HepG2 (cell line): ENCODE measurements around the gene FAM174A. TPM values are rescaled to one million over a fixed set of nuclear protein-coding genes. Genes with fewer than 3 reads are reported as not detected.

Source experiments
- GPN1 ChIP-seq: sonication (generic); formaldehyde crosslinking; IDR thresholded peaks from 2 replicates; pipeline ENCODE4 v1.5.1; 2020; ENCODE audit warnings: missing genetic modification reagents, borderline replicate concordance
- JARID2 ChIP-seq: sonication (generic); formaldehyde crosslinking; IDR thresholded peaks from 2 replicates; pipeline ENCODE4 v1.8.1; 2023; ENCODE audit warnings: missing genetic modification reagents, inconsistent platforms; ENCODE audit not compliant: insufficient replicate concordance
- NAIF1 ChIP-seq: sonication (generic); formaldehyde crosslinking; IDR thresholded peaks from 2 replicates; pipeline ENCODE4 v1.5.0; 2020; ENCODE audit warnings: mild to moderate bottlenecking, missing genetic modification reagents, borderline replicate concordance
- NR2F2 ChIP-seq: IDR thresholded peaks from 2 replicates; pipeline ENCODE4 v1.6.1; 2012; ENCODE audit warnings: low read depth, inconsistent platforms, borderline replicate concordance
- RBM39 ChIP-seq: fragments of 200-400 bp; formaldehyde crosslinking; IDR thresholded peaks from one replicate; pipeline ENCODE4 v1.6.1; 2018; ENCODE audit warnings: antibody characterized with exemption, mild to moderate bottlenecking, low read depth, low read length; ENCODE audit not compliant: poor library complexity, severe bottlenecking
- RNF2 ChIP-seq: fragments of 450-650 bp; conservative IDR thresholded peaks from 2 replicates; pipeline ENCODE4 v1.6.1; 2016; ENCODE audit warnings: low read depth
- TSC22D2 ChIP-seq: sonication (generic); formaldehyde crosslinking; IDR thresholded peaks from 2 replicates; pipeline ENCODE4 v1.5.1; 2020; ENCODE audit warnings: missing genetic modification reagents, mild to moderate bottlenecking, borderline replicate concordance
- ZKSCAN8 ChIP-seq: IDR thresholded peaks from 2 replicates; pipeline ENCODE4 v1.6.1; 2016; ENCODE audit warnings: borderline replicate concordance, missing genetic modification reagents, missing compliant biosample characterization
- ZNF335 ChIP-seq: sonication (generic); formaldehyde crosslinking; IDR thresholded peaks from 2 replicates; pipeline ENCODE4 v1.4.0; 2020; ENCODE audit warnings: missing genetic modification reagents
- ZNF34 ChIP-seq: sonication (generic); formaldehyde crosslinking; IDR thresholded peaks from 2 replicates; pipeline ENCODE4 v1.4.0; 2020; ENCODE audit warnings: mild to moderate bottlenecking, missing genetic modification reagents, borderline replicate concordance
- ZNF382 ChIP-seq: sonication (generic); formaldehyde crosslinking; IDR thresholded peaks from 2 replicates; pipeline ENCODE4 v1.5.0; 2020; ENCODE audit warnings: missing genetic modification reagents, mild to moderate bottlenecking, borderline replicate concordance
- ZNF432 ChIP-seq: sonication (generic); formaldehyde crosslinking; IDR thresholded peaks from 2 replicates; pipeline ENCODE4 v1.5.0; 2020; ENCODE audit warnings: missing genetic modification reagents, mild to moderate bottlenecking, borderline replicate concordance
- ZNF569 ChIP-seq: sonication (generic); formaldehyde crosslinking; IDR thresholded peaks from 2 replicates; pipeline ENCODE4 v1.5.0; 2020; ENCODE audit warnings: mild to moderate bottlenecking, missing genetic modification reagents, moderate library complexity, borderline replicate concordance
- ZNF83 ChIP-seq: sonication (generic); formaldehyde crosslinking; IDR thresholded peaks from 2 replicates; pipeline ENCODE4 v1.4.0; 2020; ENCODE audit warnings: missing genetic modification reagents, mild to moderate bottlenecking, borderline replicate concordance
- polyA plus RNA-seq, 8 experiments: library from polyadenylated mRNA; depleted of rRNA in 3 of 8; stranded (reverse) in 7 of 8; unstranded in 1 of 8; fragments of >200 nt; fragmentation: Illumina TruSeq in 4 of 8; extraction: Trizol in 4 of 8; gene quantifications; 2 replicates each; pipeline versions ENCODE4 v1.2.1 to v1.2.3, GENCODE V29; 2011 to 2016; ENCODE audit warnings: low read depth in 4 of 8, missing spikeins in 1 of 8, mixed read lengths in 1 of 8; ENCODE audit not compliant: insufficient read depth in 1 of 8
- total RNA-seq, 5 experiments: library from RNA; depleted of rRNA; stranded (reverse); fragments of >200 nt; fragmentation: Illumina TruSeq; extraction: Trizol; gene quantifications; 2 replicates each; pipeline ENCODE4 v1.2.3, GENCODE V29; 2016; ENCODE audit warnings: low read depth in 1 of 5
- TF ChIP-seq, protein P1 (sequence below): sonication (generic); formaldehyde crosslinking; IDR thresholded peaks from 2 replicates; pipeline ENCODE4 v1.4.0; 2020; ENCODE audit warnings: missing genetic modification reagents
- TF ChIP-seq, protein P2 (sequence below), 2 experiments: fragments of 450-650 bp in 1 of 2; sonication (generic) in 1 of 2; formaldehyde crosslinking in 1 of 2; IDR thresholded peaks; 2 replicates each; pipeline versions ENCODE4 v1.6.1 to v1.8.0; 2016 to 2022; ENCODE audit warnings: antibody characterized with exemption in 1 of 2, mild to moderate bottlenecking in 1 of 2, missing genetic modification reagents in 1 of 2
- TF ChIP-seq, protein P3 (sequence below): sonication (generic); formaldehyde crosslinking; IDR thresholded peaks from 2 replicates; pipeline ENCODE4 v1.4.0; 2020; ENCODE audit warnings: missing genetic modification reagents

Gene FAM174A
- total and polyA plus RNA-seq, 2 of the 13 experiments (the other 11 are each of a cell fraction or from before 2014, with no cell fraction given) = 6.8 to 7.8 TPM

DNA sequence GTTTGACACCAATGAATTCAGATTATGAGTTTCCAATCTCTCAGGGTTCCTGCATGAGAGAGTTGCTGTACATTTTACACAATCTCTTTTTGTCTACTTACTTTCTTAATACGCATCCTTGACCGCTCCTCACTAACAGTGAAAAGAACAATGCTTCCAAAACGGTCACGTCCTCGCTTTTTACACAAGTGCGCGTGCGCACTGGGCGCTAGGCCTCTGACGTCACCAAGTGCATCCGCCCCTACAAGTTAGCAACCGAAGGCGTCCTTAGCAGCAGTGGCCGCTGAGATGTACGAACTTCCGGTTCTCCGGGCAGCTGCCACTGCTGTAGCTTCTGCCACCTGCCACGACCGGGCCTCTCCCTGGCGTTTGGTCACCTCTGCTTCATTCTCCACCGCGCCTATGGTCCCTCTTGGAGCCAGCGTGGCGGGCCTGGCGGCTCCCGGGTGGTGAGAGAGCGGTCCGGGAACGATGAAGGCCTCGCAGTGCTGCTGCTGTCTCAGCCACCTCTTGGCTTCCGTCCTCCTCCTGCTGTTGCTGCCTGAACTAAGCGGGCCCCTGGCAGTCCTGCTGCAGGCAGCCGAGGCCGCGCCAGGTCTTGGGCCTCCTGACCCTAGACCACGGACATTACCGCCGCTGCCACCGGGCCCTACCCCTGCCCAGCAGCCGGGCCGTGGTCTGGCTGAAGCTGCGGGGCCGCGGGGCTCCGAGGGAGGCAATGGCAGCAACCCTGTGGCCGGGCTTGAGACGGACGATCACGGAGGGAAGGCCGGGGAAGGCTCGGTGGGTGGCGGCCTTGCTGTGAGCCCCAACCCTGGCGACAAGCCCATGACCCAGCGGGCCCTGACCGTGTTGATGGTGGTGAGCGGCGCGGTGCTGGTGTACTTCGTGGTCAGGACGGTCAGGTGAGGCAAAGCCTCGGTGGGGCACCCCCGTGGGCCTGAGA lies at the start of gene FAM174A (continued):
- TF ChIP-seq, protein P1, sequence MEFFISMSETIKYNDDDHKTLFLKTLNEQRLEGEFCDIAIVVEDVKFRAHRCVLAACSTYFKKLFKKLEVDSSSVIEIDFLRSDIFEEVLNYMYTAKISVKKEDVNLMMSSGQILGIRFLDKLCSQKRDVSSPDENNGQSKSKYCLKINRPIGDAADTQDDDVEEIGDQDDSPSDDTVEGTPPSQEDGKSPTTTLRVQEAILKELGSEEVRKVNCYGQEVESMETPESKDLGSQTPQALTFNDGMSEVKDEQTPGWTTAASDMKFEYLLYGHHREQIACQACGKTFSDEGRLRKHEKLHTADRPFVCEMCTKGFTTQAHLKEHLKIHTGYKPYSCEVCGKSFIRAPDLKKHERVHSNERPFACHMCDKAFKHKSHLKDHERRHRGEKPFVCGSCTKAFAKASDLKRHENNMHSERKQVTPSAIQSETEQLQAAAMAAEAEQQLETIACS (CRISPR knock-in tag) = no peak
- TF ChIP-seq, protein P2, sequence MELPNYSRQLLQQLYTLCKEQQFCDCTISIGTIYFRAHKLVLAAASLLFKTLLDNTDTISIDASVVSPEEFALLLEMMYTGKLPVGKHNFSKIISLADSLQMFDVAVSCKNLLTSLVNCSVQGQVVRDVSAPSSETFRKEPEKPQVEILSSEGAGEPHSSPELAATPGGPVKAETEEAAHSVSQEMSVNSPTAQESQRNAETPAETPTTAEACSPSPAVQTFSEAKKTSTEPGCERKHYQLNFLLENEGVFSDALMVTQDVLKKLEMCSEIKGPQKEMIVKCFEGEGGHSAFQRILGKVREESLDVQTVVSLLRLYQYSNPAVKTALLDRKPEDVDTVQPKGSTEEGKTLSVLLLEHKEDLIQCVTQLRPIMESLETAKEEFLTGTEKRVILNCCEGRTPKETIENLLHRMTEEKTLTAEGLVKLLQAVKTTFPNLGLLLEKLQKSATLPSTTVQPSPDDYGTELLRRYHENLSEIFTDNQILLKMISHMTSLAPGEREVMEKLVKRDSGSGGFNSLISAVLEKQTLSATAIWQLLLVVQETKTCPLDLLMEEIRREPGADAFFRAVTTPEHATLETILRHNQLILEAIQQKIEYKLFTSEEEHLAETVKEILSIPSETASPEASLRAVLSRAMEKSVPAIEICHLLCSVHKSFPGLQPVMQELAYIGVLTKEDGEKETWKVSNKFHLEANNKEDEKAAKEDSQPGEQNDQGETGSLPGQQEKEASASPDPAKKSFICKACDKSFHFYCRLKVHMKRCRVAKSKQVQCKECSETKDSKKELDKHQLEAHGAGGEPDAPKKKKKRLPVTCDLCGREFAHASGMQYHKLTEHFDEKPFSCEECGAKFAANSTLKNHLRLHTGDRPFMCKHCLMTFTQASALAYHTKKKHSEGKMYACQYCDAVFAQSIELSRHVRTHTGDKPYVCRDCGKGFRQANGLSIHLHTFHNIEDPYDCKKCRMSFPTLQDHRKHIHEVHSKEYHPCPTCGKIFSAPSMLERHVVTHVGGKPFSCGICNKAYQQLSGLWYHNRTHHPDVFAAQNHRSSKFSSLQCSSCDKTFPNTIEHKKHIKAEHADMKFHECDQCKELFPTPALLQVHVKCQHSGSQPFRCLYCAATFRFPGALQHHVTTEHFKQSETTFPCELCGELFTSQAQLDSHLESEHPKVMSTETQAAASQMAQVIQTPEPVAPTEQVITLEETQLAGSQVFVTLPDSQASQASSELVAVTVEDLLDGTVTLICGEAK (IDR thresholded peaks at IDR 0.05) = no peak; the same call in 1 of the 2 replicates
- TF ChIP-seq, protein P2 (CRISPR knock-in tag; IDR thresholded peaks at IDR 0.05) = peak; percentile 69
- TF ChIP-seq JARID2 (CRISPR knock-in tag) (no peak), ZNF34 (CRISPR knock-in tag) (no peak), ZNF335 (no peak), RBM39 (no peak), GPN1 (CRISPR knock-in tag) (no peak), ZKSCAN8 (no peak), ZNF569 (CRISPR knock-in tag) (no peak), ZNF382 (CRISPR knock-in tag) (no peak), ZNF83 (CRISPR knock-in tag) (no peak), TSC22D2 (no peak), NR2F2 (no peak), NAIF1 (CRISPR knock-in tag) (peak; percentile 49; the same call in 1 of the 2 replicates), RNF2 (no peak), ZNF432 (CRISPR knock-in tag) (no peak)
- TF ChIP-seq, protein P3, sequence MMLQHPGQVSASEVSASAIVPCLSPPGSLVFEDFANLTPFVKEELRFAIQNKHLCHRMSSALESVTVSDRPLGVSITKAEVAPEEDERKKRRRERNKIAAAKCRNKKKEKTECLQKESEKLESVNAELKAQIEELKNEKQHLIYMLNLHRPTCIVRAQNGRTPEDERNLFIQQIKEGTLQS (CRISPR knock-in tag) = no peak
